Lower leg skin (tissue), 3 donors: ENCODE data around the gene ARL5C.

Experiments
- POLR2A ChIP-seq, 2 donors: fragments of 450-650 bp; IDR thresholded peaks; one replicate each; pipeline ENCODE4 v1.6.1; 2016 to 2017; ENCODE audit warnings: antibody characterized with exemption in 2 of 2, mild to moderate bottlenecking in 1 of 2, moderate library complexity in 1 of 2
- TF ChIP-seq, protein P1 (sequence below), 3 donors: fragments of 450-650 bp; IDR thresholded peaks; one replicate each; pipeline ENCODE4 v1.5.1; 2016; ENCODE audit warnings: antibody characterized with exemption in 3 of 3, mild to moderate bottlenecking in 3 of 3, moderate library complexity in 2 of 3

DNA sequence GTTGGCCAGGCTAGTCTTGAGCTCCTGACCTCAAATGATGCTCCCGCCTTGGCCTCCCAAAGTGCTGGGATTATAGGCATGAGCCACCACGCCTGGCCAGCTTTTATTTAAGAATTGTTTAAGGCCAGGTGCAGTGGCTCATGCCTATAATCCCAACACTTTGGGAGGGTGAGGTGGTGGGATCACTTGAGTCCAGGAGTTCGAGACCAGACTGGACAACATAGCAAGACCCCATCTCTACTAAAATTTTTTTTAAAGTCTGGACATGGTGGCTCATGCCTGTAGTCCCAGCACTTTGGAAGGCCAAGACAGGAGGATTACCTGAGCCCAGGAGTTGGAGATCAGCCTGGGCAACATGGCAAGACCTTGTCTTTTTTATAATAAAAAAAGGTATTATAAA lies 19.7 kb downstream of the ARL5C start:
- TF ChIP-seq, protein P1, sequence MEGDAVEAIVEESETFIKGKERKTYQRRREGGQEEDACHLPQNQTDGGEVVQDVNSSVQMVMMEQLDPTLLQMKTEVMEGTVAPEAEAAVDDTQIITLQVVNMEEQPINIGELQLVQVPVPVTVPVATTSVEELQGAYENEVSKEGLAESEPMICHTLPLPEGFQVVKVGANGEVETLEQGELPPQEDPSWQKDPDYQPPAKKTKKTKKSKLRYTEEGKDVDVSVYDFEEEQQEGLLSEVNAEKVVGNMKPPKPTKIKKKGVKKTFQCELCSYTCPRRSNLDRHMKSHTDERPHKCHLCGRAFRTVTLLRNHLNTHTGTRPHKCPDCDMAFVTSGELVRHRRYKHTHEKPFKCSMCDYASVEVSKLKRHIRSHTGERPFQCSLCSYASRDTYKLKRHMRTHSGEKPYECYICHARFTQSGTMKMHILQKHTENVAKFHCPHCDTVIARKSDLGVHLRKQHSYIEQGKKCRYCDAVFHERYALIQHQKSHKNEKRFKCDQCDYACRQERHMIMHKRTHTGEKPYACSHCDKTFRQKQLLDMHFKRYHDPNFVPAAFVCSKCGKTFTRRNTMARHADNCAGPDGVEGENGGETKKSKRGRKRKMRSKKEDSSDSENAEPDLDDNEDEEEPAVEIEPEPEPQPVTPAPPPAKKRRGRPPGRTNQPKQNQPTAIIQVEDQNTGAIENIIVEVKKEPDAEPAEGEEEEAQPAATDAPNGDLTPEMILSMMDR (IDR thresholded peaks at IDR 0.05) = no peak
- TF ChIP-seq POLR2A (IDR thresholded peaks at IDR 0.05) = no peak
